Activated CD4-positive, CD25-positive, alpha-beta regulatory T cell treated with anti-CD3 and anti-CD28 coated beads, Interleukin-2, amount 50 U/mL, for 72 hours (primary cell): ENCODE results near the gene TMSB4Y.

Experiments
- DNase-seq: peaks from one replicate; pipeline ENCODE4 v3.0.0; 2021

Gene TMSB4Y

GRCh38 chrY:13703568-13703968, at the start of gene TMSB4Y:
TMSB4Y (plus strand) TSS chrY:13703899.
- DNase-seq: no peak

GRCh38 chrY:13664162-13664561, 39.5 kb upstream of the TMSB4Y start:
- no peak for DNase-seq

GRCh38 chrY:13671122-13671521, 32.6 kb upstream of the TMSB4Y start:
- DNase-seq: no peak

GRCh38 chrY:13702276-13702675, 1.4 kb upstream of the TMSB4Y start:
- no peak for DNase-seq

GRCh38 chrY:13704121-13704930, 627 bp downstream of the TMSB4Y start:
- no peak for DNase-seq

GRCh38 chrY:13705197-13705596, 1.5 kb downstream of the TMSB4Y start:
- DNase-seq: no peak

- DNase-seq: no peak
Measured at GRCh38 chrY:13708038-13708437, 4.3 kb downstream of the TMSB4Y start.

- DNase-seq: no peak
Measured at GRCh38 chrY:13718996-13719395, 15.3 kb downstream of the TMSB4Y start.

- DNase-seq: no peak
Measured at GRCh38 chrY:13729517-13729916, 25.8 kb downstream of the TMSB4Y start.

GRCh38 chrY:13738618-13739017, 34.9 kb downstream of the TMSB4Y start:
- DNase-seq: no peak

- DNase-seq: no peak
Measured at GRCh38 chrY:13751289-13752071, 47.8 kb downstream of the TMSB4Y start.

- no peak for DNase-seq
Measured at GRCh38 chrY:13754661-13755060, 51.0 kb downstream of the TMSB4Y start.
